ENCODE results near the gene SEMA6D.

SEMA6D gene

GRCh38 chr15:47726399-47726823 is 9.1 kb downstream of the SEMA6D start:
- Histone ChIP-seq H3K36me3 (peaks cover 70% of the 10 kb centered on the region), H3K27ac (peak overlapping the region; percentile 93), H3K27me3 (ENCODE audit: insufficient read depth, low read depth, severe bottlenecking) (no peaks in the 10 kb centered on the region), H3K9me3 (ENCODE audit: severe bottlenecking) (no peaks in the 10 kb centered on the region), H3K4me3 (ENCODE audit: low read depth, low read length) (no peak overlapping the region)
- no peak for TF ChIP-seq CTCF (IDR thresholded peaks at IDR 0.05; ENCODE audit: low read depth, low read length)
- DNase-seq: no peak

- H3K9me3 ChIP-seq (ENCODE audit: severe bottlenecking): no peaks in the 10 kb centered on the region
- no peak for DNase-seq
- TF ChIP-seq CTCF (IDR thresholded peaks at IDR 0.05; ENCODE audit: low read depth, low read length): no peak
- peaks cover 70% of the 10 kb centered on the region for H3K36me3 ChIP-seq
- H3K4me3 ChIP-seq (ENCODE audit: low read depth, low read length): no peak overlapping the region
- H3K27me3 ChIP-seq (ENCODE audit: insufficient read depth, low read depth, severe bottlenecking): no peaks in the 10 kb centered on the region
- peak overlapping the region; percentile 93; the same call in 1 of the 2 replicates for H3K27ac ChIP-seq
Measured at GRCh38 chr15:47727137-47727536, 9.8 kb downstream of the SEMA6D start.

GRCh38 chr15:47727676-47728075 is 10.4 kb downstream of the SEMA6D start:
- H3K4me3 ChIP-seq (ENCODE audit: low read depth, low read length): no peak overlapping the region
- no peaks in the 10 kb centered on the region for H3K9me3 ChIP-seq (ENCODE audit: severe bottlenecking)
- no peaks in the 10 kb centered on the region for H3K27me3 ChIP-seq (ENCODE audit: insufficient read depth, low read depth, severe bottlenecking)
- H3K36me3 ChIP-seq: peaks cover 70% of the 10 kb centered on the region
- no peak for DNase-seq
- no peak overlapping the region for H3K27ac ChIP-seq
- no peak for TF ChIP-seq CTCF (IDR thresholded peaks at IDR 0.05; ENCODE audit: low read depth, low read length)

- no peak for TF ChIP-seq CTCF (IDR thresholded peaks at IDR 0.05; ENCODE audit: low read depth, low read length)
- H3K27me3 ChIP-seq (ENCODE audit: insufficient read depth, low read depth, severe bottlenecking): no peaks in the 10 kb centered on the region
- no peaks in the 10 kb centered on the region for H3K9me3 ChIP-seq (ENCODE audit: severe bottlenecking)
- H3K36me3 ChIP-seq: peaks cover 67% of the 10 kb centered on the region
- no peak for DNase-seq
- H3K4me3 ChIP-seq (ENCODE audit: low read depth, low read length): no peak overlapping the region
- no peak overlapping the region for H3K27ac ChIP-seq
Measured at GRCh38 chr15:47728426-47728825, 11.1 kb downstream of the SEMA6D start.

GRCh38 chr15:47728886-47729285 is 11.6 kb downstream of the SEMA6D start:
- H3K36me3 ChIP-seq: peaks cover 65% of the 10 kb centered on the region

More at GRCh38 chr15:47728886-47729285, 11.6 kb downstream of the SEMA6D start:
- no peak for TF ChIP-seq CTCF (IDR thresholded peaks at IDR 0.05; ENCODE audit: low read depth, low read length)
- H3K27ac ChIP-seq: no peak overlapping the region; the same call in 1 of the 2 replicates
- no peak for DNase-seq
- H3K4me3 ChIP-seq (ENCODE audit: low read depth, low read length): no peak overlapping the region
- H3K9me3 ChIP-seq (ENCODE audit: severe bottlenecking): no peaks in the 10 kb centered on the region
- H3K27me3 ChIP-seq (ENCODE audit: insufficient read depth, low read depth, severe bottlenecking): no peaks in the 10 kb centered on the region

Measured in WERI-Rb-1 (cell line).